Measurements from ENCODE around the gene RNF125.
"Not testable (repeated sequence)": the region's sequence is repeated elsewhere in the genome, so short reads cannot be mapped to it uniquely, and the experiment has no call there.

RNF125 gene

GRCh38 chr18:32018331-32019250 lies at the start of gene RNF125:
Gene RNF125 (plus strand): TSS chr18:32018825. CDS start chr18:32018864, 39 bp downstream.
- DNase-seq (ENCODE audit: low read depth in 2 of 2): peak; percentile 65 to 70

- no peak for DNase-seq (ENCODE audit: low read depth in 2 of 2)
These were observed 48.0 kb upstream of the RNF125 start for GRCh38 chr18:31970617-31971016.

GRCh38 chr18:31973929-31974546 lies 44.6 kb upstream of the RNF125 start:
- no peak for DNase-seq (ENCODE audit: low read depth in 2 of 2)

- no peak for DNase-seq (ENCODE audit: low read depth in 2 of 2)
These were observed 42.4 kb upstream of the RNF125 start for GRCh38 chr18:31976242-31976641.

GRCh38 chr18:31977270-31977872 lies 41.3 kb upstream of the RNF125 start:
- no peak for DNase-seq (ENCODE audit: low read depth in 2 of 2)

GRCh38 chr18:31978616-31979015 lies 40.0 kb upstream of the RNF125 start:
- DNase-seq (ENCODE audit: low read depth in 2 of 2): no peak

GRCh38 chr18:31979714-31980113 lies 38.9 kb upstream of the RNF125 start:
- no peak for DNase-seq (ENCODE audit: low read depth in 2 of 2)

GRCh38 chr18:31980863-31981262 lies 37.8 kb upstream of the RNF125 start:
- no peak for DNase-seq (ENCODE audit: low read depth in 2 of 2)

GRCh38 chr18:31983020-31983419 lies 35.6 kb upstream of the RNF125 start:
- no peak for DNase-seq (ENCODE audit: low read depth in 2 of 2)

- DNase-seq (ENCODE audit: low read depth in 2 of 2): no peak
These were observed 34.6 kb upstream of the RNF125 start for GRCh38 chr18:31983976-31984375.

GRCh38 chr18:31990823-31991222 lies 27.8 kb upstream of the RNF125 start:
- no peak for DNase-seq (ENCODE audit: low read depth in 2 of 2)

GRCh38 chr18:31996007-31996406 lies 22.6 kb upstream of the RNF125 start:
- DNase-seq (ENCODE audit: low read depth in 2 of 2): no peak

GRCh38 chr18:31998880-31999412 lies 19.7 kb upstream of the RNF125 start:
- no peak for DNase-seq (ENCODE audit: low read depth in 2 of 2)

- DNase-seq (ENCODE audit: low read depth in 2 of 2): not testable (repeated sequence)
These were observed 17.5 kb upstream of the RNF125 start for GRCh38 chr18:32001141-32001540.

- DNase-seq (ENCODE audit: low read depth in 2 of 2): not testable (repeated sequence)
These were observed 14.8 kb upstream of the RNF125 start for GRCh38 chr18:32003822-32004221.

- no peak for DNase-seq (ENCODE audit: low read depth in 2 of 2)
These were observed 8.4 kb upstream of the RNF125 start for GRCh38 chr18:32010124-32010721.

GRCh38 chr18:32011193-32011592 lies 7.4 kb upstream of the RNF125 start:
- DNase-seq (ENCODE audit: low read depth in 2 of 2): no peak

- peak; percentile 16 to 25 for DNase-seq (ENCODE audit: low read depth in 2 of 2)
These were observed 775 bp downstream of the RNF125 start for GRCh38 chr18:32019251-32019948.

GRCh38 chr18:32019949-32020625 lies 1.5 kb downstream of the RNF125 start:
- DNase-seq (ENCODE audit: low read depth in 2 of 2): peak; percentile 18 to 28

- DNase-seq (ENCODE audit: low read depth in 2 of 2): no peak
These were observed 3.3 kb downstream of the RNF125 start for GRCh38 chr18:32021756-32022564.

All from stimulated activated CD8-positive, alpha-beta memory T cell treated with anti-CD3 and anti-CD28 coated beads, Interleukin-7, amount 100 ng/mL, for 1 hour (primary cell).